Mononuclear cell (primary cell): ENCODE measurements around the gene PRCC. TPM values are rescaled to one million over a fixed set of nuclear protein-coding genes. Genes with fewer than 3 reads are reported as not detected.

ENCODE experiments used
- H3K27me3 ChIP-seq: 2 replicates; pipeline ENCODE4 v1.6.0; 2011; ENCODE audit warnings: low read length, control low read depth; ENCODE audit not compliant: insufficient read depth
- H3K4me1 ChIP-seq: 2 replicates; pipeline ENCODE4 v1.5.1; 2011; ENCODE audit warnings: mild to moderate bottlenecking, low read length, control low read depth; ENCODE audit not compliant: insufficient read depth
- H3K4me3 ChIP-seq: 2 replicates; pipeline ENCODE4 v1.5.1; 2011; ENCODE audit warnings: mild to moderate bottlenecking, low read length, moderate library complexity
- H3K9me3 ChIP-seq: 2 replicates; pipeline ENCODE4 v1.5.1; 2011; ENCODE audit warnings: low read depth, mild to moderate bottlenecking, control low read depth, low read length
- total RNA-seq: library from RNA; depleted of rRNA; stranded (reverse); fragments of >200 nt; gene quantifications from one replicate; pipeline ENCODE4 v1.2.3, GENCODE V29; 2012

The PRCC gene
- 19.6 TPM for total RNA-seq

GRCh38 chr1:156767101-156767878 is at the start of gene PRCC:
PRCC (plus strand) TSS chr1:156767535; CDS start chr1:156767772, 237 bp downstream.
- Histone ChIP-seq H3K9me3 (no peaks in the 10 kb centered on the region), H3K4me3 (peak within 1 kb of the TSS; percentile 99), H3K27me3 (no peaks in the 10 kb centered on the region), H3K4me1 (peaks cover 47% of the 10 kb centered on the region)

DNA sequence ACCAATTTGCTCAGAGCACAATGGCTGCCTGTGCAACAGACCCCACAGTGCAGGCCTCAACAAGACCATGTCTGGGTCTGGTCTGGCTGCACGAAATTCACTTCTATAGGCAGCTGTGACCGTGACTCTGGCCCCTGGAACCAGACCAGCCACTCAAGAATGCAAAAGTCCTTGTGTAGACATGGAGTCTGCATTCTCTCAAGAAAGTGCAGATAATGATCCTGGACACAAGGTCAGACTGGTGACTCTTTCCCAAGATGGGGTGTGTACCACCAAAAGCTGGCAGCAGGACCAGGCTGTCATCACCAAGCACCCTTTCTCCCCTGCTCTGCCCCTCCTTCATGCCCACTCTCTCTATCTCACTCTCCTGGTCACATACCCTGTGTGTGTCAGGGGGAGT is 46.2 kb upstream of the PRCC start:
- no peaks in the 10 kb centered on the region for H3K9me3 ChIP-seq
- H3K4me1 ChIP-seq, result peaks cover 14% of the 10 kb centered on the region
- no peaks in the 10 kb centered on the region for H3K27me3 ChIP-seq
- H3K4me3 ChIP-seq, result no peak overlapping the region

DNA sequence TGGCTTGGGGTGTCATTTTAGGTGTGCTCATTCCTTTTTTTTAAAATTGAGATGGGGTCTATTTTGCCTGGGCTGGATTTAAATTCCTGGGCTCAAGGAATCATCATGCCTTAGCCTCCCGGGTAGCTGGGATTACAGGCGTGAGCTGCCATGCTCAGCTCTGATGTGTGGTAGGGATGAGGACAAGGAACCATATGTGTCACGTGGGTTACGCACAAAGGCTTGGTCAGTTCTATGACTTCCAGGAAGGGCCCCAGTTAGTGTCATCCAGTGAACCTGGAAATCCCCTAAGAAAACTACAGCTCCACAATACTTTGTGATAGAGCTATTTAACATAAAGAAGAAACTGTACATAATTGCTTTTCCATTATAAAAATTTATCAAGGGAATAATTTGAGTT is 45.8 kb upstream of the PRCC start:
- H3K4me3 ChIP-seq, result no peak overlapping the region
- peaks cover 18% of the 10 kb centered on the region for H3K4me1 ChIP-seq
- no peaks in the 10 kb centered on the region for H3K9me3 ChIP-seq
- no peaks in the 10 kb centered on the region for H3K27me3 ChIP-seq

DNA sequence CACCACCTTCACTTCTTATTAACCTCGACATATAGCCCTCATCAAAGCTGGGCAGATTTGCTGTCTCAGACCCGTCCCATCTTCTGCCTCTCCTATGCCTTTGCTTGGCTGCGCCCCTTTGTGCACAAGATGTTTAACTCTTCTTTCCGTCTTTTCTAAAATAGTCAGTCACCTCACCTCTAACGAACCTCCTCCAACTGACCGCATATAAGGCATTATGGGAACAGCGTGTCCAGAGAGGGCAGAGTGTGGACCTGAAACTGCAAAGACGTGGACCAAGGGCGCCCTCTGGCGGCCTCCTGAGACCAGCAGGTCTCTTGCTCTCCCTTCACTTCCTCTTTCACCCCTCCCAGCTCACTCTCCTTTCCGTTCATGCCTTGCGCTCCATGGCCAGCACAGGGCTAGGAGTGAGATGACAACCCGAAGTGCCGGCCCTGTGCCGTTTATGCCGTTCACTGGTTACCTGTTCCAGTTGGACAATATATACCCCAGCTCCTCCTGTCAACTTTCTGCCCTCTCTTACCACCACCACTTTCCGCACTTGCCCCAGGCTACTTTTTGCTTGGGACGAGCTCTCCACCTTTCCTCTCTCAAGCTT is 41.6 kb upstream of the PRCC start:
- Histone ChIP-seq H3K4me1 (peaks cover 41% of the 10 kb centered on the region), H3K4me3 (peak overlapping the region; percentile 14), H3K27me3 (no peaks in the 10 kb centered on the region), H3K9me3 (no peaks in the 10 kb centered on the region)

- H3K4me3 ChIP-seq, result no peak overlapping the region
Observed at GRCh38 chr1:156726549-156727226, 40.6 kb upstream of the PRCC start.

DNA sequence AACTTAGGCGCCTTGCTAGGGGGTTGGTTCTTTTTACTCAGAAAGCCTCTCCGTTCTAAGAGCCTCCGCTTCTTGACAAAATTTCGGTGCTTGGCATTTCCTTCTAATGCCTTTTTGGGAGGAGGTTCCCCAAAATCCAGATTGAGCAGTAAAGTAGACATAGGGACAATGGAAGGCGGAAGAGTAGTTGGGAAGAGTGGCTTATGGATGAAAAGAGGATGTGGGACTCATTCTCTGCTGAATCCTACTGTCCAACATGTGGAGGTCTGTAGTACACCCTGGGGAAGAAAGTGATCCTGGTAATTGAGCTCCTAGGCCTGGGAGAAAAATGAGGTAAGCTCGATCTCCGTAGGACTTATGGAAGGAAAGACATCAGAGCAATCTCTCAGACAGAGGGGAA is 39.8 kb upstream of the PRCC start:
- Histone ChIP-seq H3K4me1 (peaks cover 41% of the 10 kb centered on the region), H3K27me3 (no peaks in the 10 kb centered on the region), H3K9me3 (no peaks in the 10 kb centered on the region), H3K4me3 (peak overlapping the region; percentile 94)

More at GRCh38 chr1:156726549-156727226, 40.6 kb upstream of the PRCC start:
- Histone ChIP-seq H3K9me3 (no peaks in the 10 kb centered on the region), H3K27me3 (no peaks in the 10 kb centered on the region), H3K4me1 (peaks cover 41% of the 10 kb centered on the region)

DNA sequence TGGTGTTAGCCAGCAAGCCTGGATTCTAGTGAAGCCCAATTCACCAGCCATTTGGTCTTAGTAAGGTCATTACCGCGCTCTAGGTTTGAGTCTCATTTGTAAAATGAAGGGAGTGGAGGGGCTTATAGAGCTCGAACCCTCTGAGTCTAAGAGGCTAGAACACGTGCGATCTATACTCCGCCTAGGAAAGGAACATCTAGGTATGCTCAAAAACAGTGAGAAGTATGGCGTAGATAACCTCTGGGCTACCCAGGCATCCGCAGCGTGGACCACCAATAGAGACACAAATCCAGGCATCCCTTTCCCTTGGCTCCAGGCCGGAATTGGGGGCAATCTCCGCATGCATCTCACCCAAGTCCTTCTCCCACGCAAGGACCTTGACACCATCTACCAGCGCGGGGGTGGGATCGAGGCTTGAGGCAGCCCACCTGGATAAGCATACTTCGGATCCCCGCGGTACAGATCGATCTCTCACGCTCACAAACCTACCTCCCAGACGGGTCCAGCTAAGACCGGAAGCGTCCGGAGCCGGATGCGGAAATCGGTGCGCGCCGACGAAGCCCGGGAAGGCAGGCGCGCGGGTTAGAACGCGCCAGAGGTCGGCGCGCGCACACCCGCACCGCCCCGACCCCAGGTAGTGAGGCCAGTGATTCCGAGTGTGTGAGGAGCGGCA is 39.3 kb upstream of the PRCC start, which contains the start of gene METTL25B:
Gene METTL25B (plus strand): TSS at position 544 of the 673 bp plus-strand sequence. CDS start 636 bp downstream, outside the sequence.
- peak within 1 kb of the TSS; percentile 94 for H3K4me3 ChIP-seq
- H3K9me3 ChIP-seq, result no peaks in the 10 kb centered on the region
- no peaks in the 10 kb centered on the region for H3K27me3 ChIP-seq
- H3K4me1 ChIP-seq, result peaks cover 41% of the 10 kb centered on the region

GRCh38 chr1:156728599-156729462 is 38.5 kb upstream of the PRCC start, which contains the start of gene ISG20L2:
ISG20L2 (minus strand) TSS chr1:156728766; CDS start chr1:156727652, 1,114 bp downstream.
- peak within 1 kb of the TSS; percentile 94 for H3K4me3 ChIP-seq
- H3K9me3 ChIP-seq, result no peaks in the 10 kb centered on the region
- no peaks in the 10 kb centered on the region for H3K27me3 ChIP-seq
- H3K4me1 ChIP-seq, result peaks cover 41% of the 10 kb centered on the region

DNA sequence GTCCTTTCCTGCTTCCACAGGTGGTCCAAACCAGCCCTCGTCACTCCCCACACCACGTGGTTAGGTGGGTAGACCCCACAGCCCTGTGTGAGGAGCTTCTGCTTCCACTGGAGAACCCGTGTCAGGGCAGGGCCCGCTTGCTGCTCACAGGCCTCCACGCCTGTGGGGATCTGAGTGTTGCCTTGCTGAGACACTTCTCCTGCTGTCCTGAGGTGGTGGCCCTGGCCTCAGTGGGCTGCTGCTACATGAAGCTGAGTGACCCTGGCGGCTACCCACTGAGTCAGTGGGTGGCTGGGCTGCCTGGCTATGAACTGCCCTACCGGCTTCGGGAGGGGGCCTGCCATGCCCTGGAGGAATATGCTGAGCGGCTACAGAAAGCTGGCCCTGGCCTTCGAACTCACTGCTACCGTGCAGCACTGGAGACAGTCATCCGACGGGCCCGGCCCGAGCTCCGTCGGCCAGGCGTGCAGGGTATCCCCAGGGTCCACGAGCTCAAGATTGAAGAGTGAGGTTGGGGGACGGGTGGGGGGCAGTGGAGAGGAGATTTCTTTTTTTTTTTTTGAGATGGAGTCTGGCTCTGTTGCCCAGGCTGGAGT is 33.2 kb upstream of the PRCC start:
- H3K9me3 ChIP-seq, result no peaks in the 10 kb centered on the region
- no peak overlapping the region for H3K4me3 ChIP-seq
- no peaks in the 10 kb centered on the region for H3K27me3 ChIP-seq
- peaks cover 6% of the 10 kb centered on the region for H3K4me1 ChIP-seq

DNA sequence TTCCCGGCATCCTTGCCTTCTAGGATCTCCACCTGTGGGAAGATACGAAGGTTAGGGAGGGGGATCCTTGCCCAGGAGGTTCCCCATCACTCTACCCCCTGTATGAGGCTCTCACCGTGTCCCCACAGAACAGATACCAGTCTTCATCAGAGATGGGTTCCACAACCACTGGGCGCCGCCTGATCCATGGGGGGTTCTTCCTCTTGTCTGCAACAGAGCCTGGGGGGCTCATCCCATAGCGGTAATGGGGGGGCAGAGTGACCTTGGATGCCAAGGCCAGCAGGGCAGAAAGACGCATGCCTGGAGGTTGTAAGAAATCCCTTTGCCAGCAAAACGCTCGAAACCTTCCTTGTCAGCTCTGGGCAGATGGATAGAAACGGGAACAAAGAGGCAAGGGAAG is 28.9 kb upstream of the PRCC start:
- peaks cover 16% of the 10 kb centered on the region for H3K4me1 ChIP-seq
- no peaks in the 10 kb centered on the region for H3K9me3 ChIP-seq
- H3K27me3 ChIP-seq, result no peaks in the 10 kb centered on the region
- H3K4me3 ChIP-seq, result no peak overlapping the region

- Histone ChIP-seq H3K4me1 (peaks cover 16% of the 10 kb centered on the region), H3K9me3 (no peaks in the 10 kb centered on the region), H3K4me3 (no peak overlapping the region), H3K27me3 (no peaks in the 10 kb centered on the region)
Observed at GRCh38 chr1:156738916-156739315, 28.4 kb upstream of the PRCC start.

GRCh38 chr1:156740237-156740740 is 27.0 kb upstream of the PRCC start:
- Histone ChIP-seq H3K4me3 (peak overlapping the region; percentile 71), H3K4me1 (peaks cover 16% of the 10 kb centered on the region), H3K27me3 (no peaks in the 10 kb centered on the region), H3K9me3 (no peaks in the 10 kb centered on the region)

DNA sequence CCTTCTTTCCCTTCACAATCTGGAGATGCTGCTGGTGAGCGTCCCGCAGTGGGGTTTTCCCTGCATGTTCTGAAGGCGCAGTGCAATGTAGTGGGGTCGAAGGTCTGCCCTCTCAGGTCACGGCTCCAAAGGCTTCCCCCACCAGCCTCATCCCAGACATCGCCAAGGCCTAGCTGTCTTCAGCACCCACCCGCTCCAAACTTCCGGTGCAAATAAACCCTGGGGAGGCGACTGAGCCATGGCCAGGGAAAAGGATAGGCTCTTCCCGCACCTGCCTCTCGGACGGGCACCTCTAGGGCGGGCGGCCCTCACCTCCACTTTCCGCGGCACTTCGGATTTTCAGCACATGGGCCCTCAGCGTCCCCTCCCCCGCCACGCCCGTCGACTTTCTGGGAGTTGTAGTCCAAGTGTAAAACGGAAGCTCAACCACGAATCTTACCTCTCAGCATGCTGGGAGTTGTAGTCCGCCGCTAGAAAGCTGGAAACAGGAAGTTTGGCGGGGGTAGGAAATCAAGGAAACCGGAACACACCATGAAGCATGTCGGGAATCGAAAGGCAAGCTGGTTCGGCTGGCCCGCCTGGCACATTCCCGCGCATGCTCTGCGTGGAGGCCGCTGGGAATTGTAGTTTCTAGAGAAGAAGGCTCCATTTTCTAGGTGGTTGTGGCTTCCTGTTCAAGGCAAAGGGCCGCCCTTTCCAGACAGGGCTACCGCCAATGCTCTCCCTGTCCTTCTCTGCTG is 26.4 kb upstream of the PRCC start, which contains the start of gene MRPL24:
Gene MRPL24 (minus strand): TSS at position 348 of the 740 bp plus-strand sequence. CDS start 2,384 bp downstream, outside the sequence.
- Histone ChIP-seq H3K9me3 (no peaks in the 10 kb centered on the region), H3K4me3 (peak within 1 kb of the TSS; percentile 71), H3K27me3 (no peaks in the 10 kb centered on the region), H3K4me1 (peaks cover 22% of the 10 kb centered on the region)
